HEK293 (cell line): Measurements from ENCODE around the gene TLCD3B.

Source experiments
- BCL11B ChIP-seq: fragments of 450-650 bp; formaldehyde crosslinking; IDR thresholded peaks from 2 replicates; pipeline ENCODE4 v1.5.1; 2016; ENCODE audit warnings: low read depth, missing biosample characterization, missing genetic modification characterization
- GLI4 ChIP-seq: fragments of 450-650 bp; formaldehyde crosslinking; IDR thresholded peaks from 2 replicates; pipeline ENCODE4 v1.5.1; 2016; ENCODE audit warnings: missing biosample characterization, missing genetic modification characterization
- KLF1 ChIP-seq: fragments of 450-650 bp; formaldehyde crosslinking; IDR thresholded peaks from 2 replicates; pipeline ENCODE4 v1.5.1; 2016; ENCODE audit warnings: missing biosample characterization, missing genetic modification characterization
- SCRT1 ChIP-seq: fragments of 450-650 bp; formaldehyde crosslinking; IDR thresholded peaks from 2 replicates; pipeline ENCODE4 v1.5.1; 2016; ENCODE audit warnings: missing biosample characterization, missing genetic modification characterization, borderline replicate concordance
- ZBTB21 ChIP-seq: fragments of 450-650 bp; formaldehyde crosslinking; IDR thresholded peaks from 2 replicates; pipeline ENCODE4 v1.5.1; 2017; ENCODE audit warnings: missing biosample characterization, missing genetic modification characterization
- ZNF121 ChIP-seq: fragments of 450-650 bp; formaldehyde crosslinking; IDR thresholded peaks from 2 replicates; pipeline ENCODE4 v1.5.1; 2016; ENCODE audit warnings: missing biosample characterization, missing genetic modification characterization
- ZNF248 ChIP-seq: fragments of 450-650 bp; formaldehyde crosslinking; IDR thresholded peaks from 2 replicates; pipeline ENCODE4 v1.5.1; 2017; ENCODE audit warnings: missing biosample characterization, missing genetic modification characterization
- ZNF404 ChIP-seq: fragments of 450-650 bp; formaldehyde crosslinking; IDR thresholded peaks from 2 replicates; pipeline ENCODE4 v1.5.1; 2017; ENCODE audit warnings: missing biosample characterization, missing genetic modification characterization
- ZNF501 ChIP-seq: fragments of 450-650 bp; formaldehyde crosslinking; IDR thresholded peaks from 2 replicates; pipeline ENCODE4 v1.5.1; 2016; ENCODE audit warnings: missing biosample characterization, missing genetic modification characterization
- ZNF529 ChIP-seq: fragments of 450-650 bp; formaldehyde crosslinking; IDR thresholded peaks from 2 replicates; pipeline ENCODE4 v1.5.1; 2017; ENCODE audit warnings: missing genetic modification characterization, missing biosample characterization; ENCODE audit not compliant: insufficient replicate concordance
- ZNF610 ChIP-seq: fragments of 450-650 bp; formaldehyde crosslinking; IDR thresholded peaks from 2 replicates; pipeline ENCODE4 v1.5.1; 2016; ENCODE audit warnings: missing biosample characterization, missing genetic modification characterization, borderline replicate concordance
- ZNF629 ChIP-seq: fragments of 450-650 bp; formaldehyde crosslinking; IDR thresholded peaks from 2 replicates; pipeline ENCODE4 v1.5.1; 2017; ENCODE audit warnings: missing biosample characterization, missing genetic modification characterization
- ZNF76 ChIP-seq: fragments of 450-650 bp; formaldehyde crosslinking; IDR thresholded peaks from 2 replicates; pipeline ENCODE4; 2016; ENCODE audit warnings: low read depth, missing biosample characterization, missing genetic modification characterization, borderline replicate concordance
- ZNF768 ChIP-seq: fragments of 450-650 bp; formaldehyde crosslinking; IDR thresholded peaks from 2 replicates; pipeline ENCODE4 v1.5.1; 2018; ENCODE audit warnings: missing biosample characterization, mild to moderate bottlenecking, missing genetic modification characterization
- ZNF830 ChIP-seq: fragments of 450-650 bp; IDR thresholded peaks from 2 replicates; pipeline ENCODE4 v1.5.0; 2018; ENCODE audit warnings: missing biosample characterization, missing genetic modification characterization, low read depth, mild to moderate bottlenecking, moderate library complexity
- ZXDB ChIP-seq: fragments of 450-650 bp; formaldehyde crosslinking; IDR thresholded peaks from 2 replicates; pipeline ENCODE4 v1.5.1; 2016; ENCODE audit warnings: missing biosample characterization, missing genetic modification characterization
- TF ChIP-seq, protein P1 (sequence below): fragments of 450-650 bp; formaldehyde crosslinking; IDR thresholded peaks from 2 replicates; pipeline ENCODE4 v1.5.1; 2016; ENCODE audit warnings: missing biosample characterization, missing genetic modification characterization, borderline replicate concordance
- TF ChIP-seq, protein P2 (sequence below): fragments of 450-650 bp; formaldehyde crosslinking; IDR thresholded peaks from 2 replicates; pipeline ENCODE4 v1.5.1; 2016; ENCODE audit warnings: missing biosample characterization, missing genetic modification characterization
- TF ChIP-seq, protein P3 (sequence below): fragments of 450-650 bp; formaldehyde crosslinking; IDR thresholded peaks from 2 replicates; pipeline ENCODE4 v1.5.1; 2016; ENCODE audit warnings: missing biosample characterization, missing genetic modification characterization
- TF ChIP-seq, protein P4 (sequence below): fragments of 450-650 bp; formaldehyde crosslinking; IDR thresholded peaks from 2 replicates; pipeline ENCODE4 v1.5.1; 2016; ENCODE audit warnings: missing biosample characterization, missing genetic modification characterization
- TF ChIP-seq, protein P5 (sequence below): fragments of 450-650 bp; formaldehyde crosslinking; optimal IDR thresholded peaks from 2 replicates; pipeline ENCODE3; 2016; ENCODE audit warnings: missing biosample characterization, mild to moderate bottlenecking, missing genetic modification characterization
- TF ChIP-seq, protein P6 (sequence below): fragments of 450-650 bp; formaldehyde crosslinking; IDR thresholded peaks from 2 replicates; pipeline ENCODE4 v1.5.1; 2016; ENCODE audit warnings: missing biosample characterization, missing genetic modification characterization

Gene TLCD3B

DNA sequence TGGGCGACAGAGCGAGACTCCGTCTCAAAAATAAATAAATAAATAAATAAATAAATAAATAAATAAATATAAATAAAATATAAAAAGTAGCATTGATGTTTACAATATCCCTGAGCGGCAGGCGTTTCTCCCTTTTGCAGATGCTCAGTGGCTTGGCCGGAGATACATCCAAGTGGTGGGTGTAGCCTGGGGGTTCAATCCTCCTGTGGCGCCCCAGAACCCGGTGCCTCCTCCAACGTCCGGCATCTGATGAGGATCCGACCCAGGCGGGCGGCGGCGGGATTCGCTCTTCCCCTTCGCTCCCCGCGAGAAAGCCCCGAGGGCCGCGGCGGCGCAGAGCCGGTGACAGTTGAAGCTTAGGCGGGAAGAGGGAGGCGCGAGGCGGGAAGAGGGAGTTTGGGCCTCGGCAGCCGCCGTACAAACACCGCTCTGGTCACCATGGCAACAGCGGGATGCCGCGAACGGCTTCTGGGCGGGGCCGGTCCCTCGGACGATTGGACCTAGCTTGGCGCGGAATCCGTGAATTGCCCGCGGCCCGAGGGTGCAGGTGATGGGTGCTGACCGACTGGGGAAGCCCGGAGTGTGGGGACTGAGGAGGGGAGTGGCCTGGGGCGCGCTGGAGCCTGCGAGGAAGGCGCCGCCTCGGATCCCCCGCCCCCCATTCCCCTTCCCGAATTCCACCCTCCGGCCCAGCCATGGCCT, 21.8 kb upstream of the TLCD3B start (continued):
- TF ChIP-seq, protein P1, sequence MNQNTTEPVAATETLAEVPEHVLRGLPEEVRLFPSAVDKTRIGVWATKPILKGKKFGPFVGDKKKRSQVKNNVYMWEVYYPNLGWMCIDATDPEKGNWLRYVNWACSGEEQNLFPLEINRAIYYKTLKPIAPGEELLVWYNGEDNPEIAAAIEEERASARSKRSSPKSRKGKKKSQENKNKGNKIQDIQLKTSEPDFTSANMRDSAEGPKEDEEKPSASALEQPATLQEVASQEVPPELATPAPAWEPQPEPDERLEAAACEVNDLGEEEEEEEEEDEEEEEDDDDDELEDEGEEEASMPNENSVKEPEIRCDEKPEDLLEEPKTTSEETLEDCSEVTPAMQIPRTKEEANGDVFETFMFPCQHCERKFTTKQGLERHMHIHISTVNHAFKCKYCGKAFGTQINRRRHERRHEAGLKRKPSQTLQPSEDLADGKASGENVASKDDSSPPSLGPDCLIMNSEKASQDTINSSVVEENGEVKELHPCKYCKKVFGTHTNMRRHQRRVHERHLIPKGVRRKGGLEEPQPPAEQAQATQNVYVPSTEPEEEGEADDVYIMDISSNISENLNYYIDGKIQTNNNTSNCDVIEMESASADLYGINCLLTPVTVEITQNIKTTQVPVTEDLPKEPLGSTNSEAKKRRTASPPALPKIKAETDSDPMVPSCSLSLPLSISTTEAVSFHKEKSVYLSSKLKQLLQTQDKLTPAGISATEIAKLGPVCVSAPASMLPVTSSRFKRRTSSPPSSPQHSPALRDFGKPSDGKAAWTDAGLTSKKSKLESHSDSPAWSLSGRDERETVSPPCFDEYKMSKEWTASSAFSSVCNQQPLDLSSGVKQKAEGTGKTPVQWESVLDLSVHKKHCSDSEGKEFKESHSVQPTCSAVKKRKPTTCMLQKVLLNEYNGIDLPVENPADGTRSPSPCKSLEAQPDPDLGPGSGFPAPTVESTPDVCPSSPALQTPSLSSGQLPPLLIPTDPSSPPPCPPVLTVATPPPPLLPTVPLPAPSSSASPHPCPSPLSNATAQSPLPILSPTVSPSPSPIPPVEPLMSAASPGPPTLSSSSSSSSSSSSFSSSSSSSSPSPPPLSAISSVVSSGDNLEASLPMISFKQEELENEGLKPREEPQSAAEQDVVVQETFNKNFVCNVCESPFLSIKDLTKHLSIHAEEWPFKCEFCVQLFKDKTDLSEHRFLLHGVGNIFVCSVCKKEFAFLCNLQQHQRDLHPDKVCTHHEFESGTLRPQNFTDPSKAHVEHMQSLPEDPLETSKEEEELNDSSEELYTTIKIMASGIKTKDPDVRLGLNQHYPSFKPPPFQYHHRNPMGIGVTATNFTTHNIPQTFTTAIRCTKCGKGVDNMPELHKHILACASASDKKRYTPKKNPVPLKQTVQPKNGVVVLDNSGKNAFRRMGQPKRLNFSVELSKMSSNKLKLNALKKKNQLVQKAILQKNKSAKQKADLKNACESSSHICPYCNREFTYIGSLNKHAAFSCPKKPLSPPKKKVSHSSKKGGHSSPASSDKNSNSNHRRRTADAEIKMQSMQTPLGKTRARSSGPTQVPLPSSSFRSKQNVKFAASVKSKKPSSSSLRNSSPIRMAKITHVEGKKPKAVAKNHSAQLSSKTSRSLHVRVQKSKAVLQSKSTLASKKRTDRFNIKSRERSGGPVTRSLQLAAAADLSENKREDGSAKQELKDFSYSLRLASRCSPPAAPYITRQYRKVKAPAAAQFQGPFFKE, result no peak
- TF ChIP-seq ZNF76 (tag by site-specific recombination) (peak; percentile 80), ZNF610 (tag by site-specific recombination) (peak; percentile 88), ZNF121 (peak; percentile 92), ZBTB21 (peak; percentile 77; the same call in 1 of the 2 replicates), ZNF768 (no peak), ZNF629 (tag by site-specific recombination) (peak; percentile 92), GLI4 (tag by site-specific recombination) (no peak), SCRT1 (tag by site-specific recombination) (no peak), BCL11B (tag by site-specific recombination) (peak; percentile 11; the same call in 1 of the 2 replicates), KLF1 (tag by site-specific recombination) (peak; percentile 87), ZXDB (tag by site-specific recombination) (peak; percentile 98), ZNF404 (peak; percentile 98), ZNF529 (tag by site-specific recombination) (no peak), ZNF248 (tag by site-specific recombination) (no peak), ZNF830 (tag by site-specific recombination) (no peak), ZNF501 (tag by site-specific recombination) (peak; percentile 95)
- TF ChIP-seq, protein P2, sequence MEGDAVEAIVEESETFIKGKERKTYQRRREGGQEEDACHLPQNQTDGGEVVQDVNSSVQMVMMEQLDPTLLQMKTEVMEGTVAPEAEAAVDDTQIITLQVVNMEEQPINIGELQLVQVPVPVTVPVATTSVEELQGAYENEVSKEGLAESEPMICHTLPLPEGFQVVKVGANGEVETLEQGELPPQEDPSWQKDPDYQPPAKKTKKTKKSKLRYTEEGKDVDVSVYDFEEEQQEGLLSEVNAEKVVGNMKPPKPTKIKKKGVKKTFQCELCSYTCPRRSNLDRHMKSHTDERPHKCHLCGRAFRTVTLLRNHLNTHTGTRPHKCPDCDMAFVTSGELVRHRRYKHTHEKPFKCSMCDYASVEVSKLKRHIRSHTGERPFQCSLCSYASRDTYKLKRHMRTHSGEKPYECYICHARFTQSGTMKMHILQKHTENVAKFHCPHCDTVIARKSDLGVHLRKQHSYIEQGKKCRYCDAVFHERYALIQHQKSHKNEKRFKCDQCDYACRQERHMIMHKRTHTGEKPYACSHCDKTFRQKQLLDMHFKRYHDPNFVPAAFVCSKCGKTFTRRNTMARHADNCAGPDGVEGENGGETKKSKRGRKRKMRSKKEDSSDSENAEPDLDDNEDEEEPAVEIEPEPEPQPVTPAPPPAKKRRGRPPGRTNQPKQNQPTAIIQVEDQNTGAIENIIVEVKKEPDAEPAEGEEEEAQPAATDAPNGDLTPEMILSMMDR, result peak; percentile 38; the same call in 1 of the 2 replicates
- TF ChIP-seq, protein P3, sequence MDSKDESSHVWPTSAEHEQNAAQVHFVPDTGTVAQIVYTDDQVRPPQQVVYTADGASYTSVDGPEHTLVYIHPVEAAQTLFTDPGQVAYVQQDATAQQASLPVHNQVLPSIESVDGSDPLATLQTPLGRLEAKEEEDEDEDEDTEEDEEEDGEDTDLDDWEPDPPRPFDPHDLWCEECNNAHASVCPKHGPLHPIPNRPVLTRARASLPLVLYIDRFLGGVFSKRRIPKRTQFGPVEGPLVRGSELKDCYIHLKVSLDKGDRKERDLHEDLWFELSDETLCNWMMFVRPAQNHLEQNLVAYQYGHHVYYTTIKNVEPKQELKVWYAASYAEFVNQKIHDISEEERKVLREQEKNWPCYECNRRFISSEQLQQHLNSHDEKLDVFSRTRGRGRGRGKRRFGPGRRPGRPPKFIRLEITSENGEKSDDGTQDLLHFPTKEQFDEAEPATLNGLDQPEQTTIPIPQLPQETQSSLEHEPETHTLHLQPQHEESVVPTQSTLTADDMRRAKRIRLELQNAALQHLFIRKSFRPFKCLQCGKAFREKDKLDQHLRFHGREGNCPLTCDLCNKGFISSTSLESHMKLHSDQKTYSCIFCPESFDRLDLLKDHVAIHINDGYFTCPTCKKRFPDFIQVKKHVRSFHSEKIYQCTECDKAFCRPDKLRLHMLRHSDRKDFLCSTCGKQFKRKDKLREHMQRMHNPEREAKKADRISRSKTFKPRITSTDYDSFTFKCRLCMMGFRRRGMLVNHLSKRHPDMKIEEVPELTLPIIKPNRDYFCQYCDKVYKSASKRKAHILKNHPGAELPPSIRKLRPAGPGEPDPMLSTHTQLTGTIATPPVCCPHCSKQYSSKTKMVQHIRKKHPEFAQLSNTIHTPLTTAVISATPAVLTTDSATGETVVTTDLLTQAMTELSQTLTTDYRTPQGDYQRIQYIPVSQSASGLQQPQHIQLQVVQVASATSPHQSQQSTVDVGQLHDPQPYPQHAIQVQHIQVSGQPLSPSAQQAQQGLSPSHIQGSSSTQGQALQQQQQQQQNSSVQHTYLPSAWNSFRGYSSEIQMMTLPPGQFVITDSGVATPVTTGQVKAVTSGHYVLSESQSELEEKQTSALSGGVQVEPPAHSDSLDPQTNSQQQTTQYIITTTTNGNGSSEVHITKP, result peak; percentile 97
- TF ChIP-seq, protein P4, sequence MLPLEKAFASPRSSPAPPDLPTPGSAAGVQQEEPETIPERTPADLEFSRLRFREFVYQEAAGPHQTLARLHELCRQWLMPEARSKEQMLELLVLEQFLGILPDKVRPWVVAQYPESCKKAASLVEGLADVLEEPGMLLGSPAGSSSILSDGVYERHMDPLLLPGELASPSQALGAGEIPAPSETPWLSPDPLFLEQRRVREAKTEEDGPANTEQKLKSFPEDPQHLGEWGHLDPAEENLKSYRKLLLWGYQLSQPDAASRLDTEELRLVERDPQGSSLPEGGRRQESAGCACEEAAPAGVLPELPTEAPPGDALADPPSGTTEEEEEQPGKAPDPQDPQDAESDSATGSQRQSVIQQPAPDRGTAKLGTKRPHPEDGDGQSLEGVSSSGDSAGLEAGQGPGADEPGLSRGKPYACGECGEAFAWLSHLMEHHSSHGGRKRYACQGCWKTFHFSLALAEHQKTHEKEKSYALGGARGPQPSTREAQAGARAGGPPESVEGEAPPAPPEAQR, result peak; percentile 61; the same call in 1 of the 2 replicates
- TF ChIP-seq, protein P5, sequence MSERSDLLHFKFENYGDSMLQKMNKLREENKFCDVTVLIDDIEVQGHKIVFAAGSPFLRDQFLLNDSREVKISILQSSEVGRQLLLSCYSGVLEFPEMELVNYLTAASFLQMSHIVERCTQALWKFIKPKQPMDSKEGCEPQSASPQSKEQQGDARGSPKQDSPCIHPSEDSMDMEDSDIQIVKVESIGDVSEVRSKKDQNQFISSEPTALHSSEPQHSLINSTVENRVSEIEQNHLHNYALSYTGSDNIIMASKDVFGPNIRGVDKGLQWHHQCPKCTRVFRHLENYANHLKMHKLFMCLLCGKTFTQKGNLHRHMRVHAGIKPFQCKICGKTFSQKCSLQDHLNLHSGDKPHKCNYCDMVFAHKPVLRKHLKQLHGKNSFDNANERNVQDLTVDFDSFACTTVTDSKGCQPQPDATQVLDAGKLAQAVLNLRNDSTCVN (tag by site-specific recombination), result peak; percentile 82
- TF ChIP-seq, protein P6, sequence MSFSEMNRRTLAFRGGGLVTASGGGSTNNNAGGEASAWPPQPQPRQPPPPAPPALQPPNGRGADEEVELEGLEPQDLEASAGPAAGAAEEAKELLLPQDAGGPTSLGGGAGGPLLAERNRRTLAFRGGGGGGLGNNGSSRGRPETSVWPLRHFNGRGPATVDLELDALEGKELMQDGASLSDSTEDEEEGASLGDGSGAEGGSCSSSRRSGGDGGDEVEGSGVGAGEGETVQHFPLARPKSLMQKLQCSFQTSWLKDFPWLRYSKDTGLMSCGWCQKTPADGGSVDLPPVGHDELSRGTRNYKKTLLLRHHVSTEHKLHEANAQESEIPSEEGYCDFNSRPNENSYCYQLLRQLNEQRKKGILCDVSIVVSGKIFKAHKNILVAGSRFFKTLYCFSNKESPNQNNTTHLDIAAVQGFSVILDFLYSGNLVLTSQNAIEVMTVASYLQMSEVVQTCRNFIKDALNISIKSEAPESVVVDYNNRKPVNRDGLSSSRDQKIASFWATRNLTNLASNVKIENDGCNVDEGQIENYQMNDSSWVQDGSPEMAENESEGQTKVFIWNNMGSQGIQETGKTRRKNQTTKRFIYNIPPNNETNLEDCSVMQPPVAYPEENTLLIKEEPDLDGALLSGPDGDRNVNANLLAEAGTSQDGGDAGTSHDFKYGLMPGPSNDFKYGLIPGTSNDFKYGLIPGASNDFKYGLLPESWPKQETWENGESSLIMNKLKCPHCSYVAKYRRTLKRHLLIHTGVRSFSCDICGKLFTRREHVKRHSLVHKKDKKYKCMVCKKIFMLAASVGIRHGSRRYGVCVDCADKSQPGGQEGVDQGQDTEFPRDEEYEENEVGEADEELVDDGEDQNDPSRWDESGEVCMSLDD (tag by site-specific recombination), result no peak
